GM12891 (cell line): ENCODE data around the gene ADAMTSL3.

Experiments
- DNase-seq: peaks from one replicate; pipeline ENCODE4 v3.0.0; 2011; ENCODE audit warnings: low spot score; ENCODE audit not compliant: insufficient read length
- FAIRE-seq: peaks from 2 replicates; lab custom pipeline; 2011; peaks lifted over from hg19 to GRCh38; lab: Jason Lieb, UNC
- PAX5 ChIP-seq: IDR thresholded peaks from 2 replicates; pipeline ENCODE4 v1.6.1; 2011; ENCODE audit warnings: low read length, moderate library complexity, mild to moderate bottlenecking; ENCODE audit not compliant: insufficient read depth, severe bottlenecking
- POLR2A ChIP-seq: IDR thresholded peaks from 2 replicates; pipeline ENCODE4 v1.6.1; 2011; ENCODE audit warnings: low read depth, low read length, control low read depth
- POLR2AphosphoS5 ChIP-seq: IDR thresholded peaks from 2 replicates; pipeline ENCODE4 v1.6.1; 2011; ENCODE audit warnings: low read depth, low read length, control low read depth
- POU2F2 ChIP-seq: IDR thresholded peaks from 2 replicates; pipeline ENCODE4 v1.6.1; 2011; ENCODE audit warnings: low read depth, mild to moderate bottlenecking, control low read depth, low read length, moderate library complexity
- SPI1 ChIP-seq: IDR thresholded peaks from 2 replicates; pipeline ENCODE4 v1.6.1; 2011; ENCODE audit warnings: low read depth, low read length, control low read depth
- TAF1 ChIP-seq: IDR thresholded peaks from 2 replicates; pipeline ENCODE4 v1.6.1; 2011; ENCODE audit warnings: low read depth, low read length, control low read depth

Gene ADAMTSL3

DNA sequence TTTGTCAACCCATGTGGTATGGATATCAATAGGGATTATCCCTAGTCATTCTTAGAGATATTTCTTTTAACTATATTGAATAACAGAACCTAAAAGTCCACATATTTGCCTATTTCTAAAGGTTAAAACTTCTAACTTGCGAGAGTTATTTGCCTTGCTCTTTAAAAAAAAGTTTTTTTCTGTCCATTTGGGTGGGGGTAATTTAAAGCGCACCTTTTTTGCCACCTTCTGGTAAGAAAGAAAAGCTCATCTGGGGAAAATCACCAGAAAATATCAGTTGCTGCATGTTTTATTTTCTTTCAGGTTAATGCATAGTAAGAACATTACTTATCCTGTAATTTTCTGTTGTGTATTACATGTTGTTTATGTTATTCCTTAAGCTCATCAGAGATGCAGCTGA lies 339.7 kb downstream of the ADAMTSL3 start:
- FAIRE-seq = no peak
- no peak for TF ChIP-seq PAX5
- no peak for TF ChIP-seq TAF1
- TF ChIP-seq POU2F2 = no peak
- TF ChIP-seq POLR2AphosphoS5 = no peak
- no peak for TF ChIP-seq SPI1
- TF ChIP-seq POLR2A = no peak
- no peak for DNase-seq

- TF ChIP-seq TAF1 (no peak), POU2F2 (no peak), PAX5 (no peak), POLR2AphosphoS5 (no peak), SPI1 (no peak), POLR2A (no peak)
These were observed 344.6 kb downstream of the ADAMTSL3 start for GRCh38 chr15:83998486-83998885.

GRCh38 chr15:83999396-84000135 lies 345.6 kb downstream of the ADAMTSL3 start:
- no peak for TF ChIP-seq PAX5
- no peak for TF ChIP-seq SPI1
- TF ChIP-seq POU2F2 = no peak
- TF ChIP-seq POLR2A = no peak
- TF ChIP-seq TAF1 = no peak
- TF ChIP-seq POLR2AphosphoS5 = no peak
- DNase-seq = no peak
- no peak for FAIRE-seq

More at GRCh38 chr15:83998486-83998885, 344.6 kb downstream of the ADAMTSL3 start:
- no peak for DNase-seq
- FAIRE-seq = no peak

DNA sequence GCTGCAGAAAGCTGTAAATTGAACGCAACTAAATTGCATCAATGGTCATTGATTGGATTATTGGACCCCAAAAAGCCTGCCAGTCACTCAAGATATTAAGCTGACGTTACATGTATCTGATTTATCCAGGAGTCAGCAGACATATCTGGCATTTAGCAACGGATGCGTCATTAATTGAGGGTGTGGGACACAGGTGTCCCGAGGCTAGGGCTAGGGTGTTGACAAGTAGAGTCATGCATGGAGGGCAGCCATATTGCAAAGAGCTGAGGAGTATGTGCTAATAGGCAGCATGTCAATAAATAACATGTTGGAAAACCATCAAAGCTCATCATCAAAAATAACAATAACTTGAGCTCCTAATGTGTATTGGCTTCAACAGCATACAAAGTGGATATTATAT lies 347.1 kb downstream of the ADAMTSL3 start:
- FAIRE-seq = no peak
- DNase-seq = no peak
- TF ChIP-seq POU2F2 = no peak
- no peak for TF ChIP-seq SPI1
- TF ChIP-seq TAF1 = no peak
- no peak for TF ChIP-seq PAX5
- TF ChIP-seq POLR2AphosphoS5 = no peak
- no peak for TF ChIP-seq POLR2A

- DNase-seq (no peak), FAIRE-seq (no peak)
- TF ChIP-seq SPI1 (no peak), TAF1 (no peak), POU2F2 (no peak), PAX5 (no peak), POLR2A (no peak), POLR2AphosphoS5 (no peak)
These were observed 347.7 kb downstream of the ADAMTSL3 start for GRCh38 chr15:84001655-84002054.

DNA sequence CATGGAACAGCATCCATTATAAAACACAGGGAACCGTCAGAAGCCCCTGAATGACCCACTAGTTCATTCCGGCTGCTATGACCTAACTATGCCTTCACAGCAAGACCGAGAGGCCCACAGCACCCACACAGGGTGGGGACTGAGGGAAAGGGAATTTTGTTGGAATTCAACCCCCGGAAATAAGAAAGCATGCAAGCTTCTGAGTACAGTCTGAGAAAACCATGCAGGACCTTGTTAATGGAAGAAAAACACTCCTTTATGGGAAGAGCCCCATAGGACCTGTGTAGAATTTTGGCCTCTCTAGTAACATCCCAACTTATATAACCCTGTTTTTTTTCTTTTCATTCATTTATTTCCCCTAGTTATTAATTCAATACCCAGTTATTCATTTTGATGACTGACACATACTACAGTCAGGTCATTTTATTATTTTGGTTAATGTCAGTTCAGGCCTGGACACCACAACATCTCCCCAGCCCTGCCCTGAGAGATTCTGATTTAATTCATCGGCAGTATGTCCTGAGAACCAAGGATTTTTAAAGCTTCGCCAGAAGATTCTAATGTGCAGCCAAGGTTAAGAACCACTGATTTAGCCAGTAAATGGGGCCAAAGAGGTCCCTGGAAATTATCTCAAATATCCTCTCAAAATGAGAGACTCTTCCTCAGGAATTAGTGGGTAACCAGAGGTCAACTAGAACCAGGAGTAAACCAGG lies 350.0 kb downstream of the ADAMTSL3 start:
- DNase-seq (no peak), FAIRE-seq (no peak)
- TF ChIP-seq SPI1 (no peak), POU2F2 (no peak), PAX5 (no peak), TAF1 (no peak), POLR2A (no peak), POLR2AphosphoS5 (no peak)

GRCh38 chr15:84006421-84006820 lies 352.5 kb downstream of the ADAMTSL3 start:
- no peak for FAIRE-seq
- TF ChIP-seq PAX5 = no peak
- no peak for TF ChIP-seq SPI1
- no peak for TF ChIP-seq TAF1
- no peak for TF ChIP-seq POLR2A
- no peak for TF ChIP-seq POLR2AphosphoS5
- no peak for TF ChIP-seq POU2F2
- DNase-seq = no peak

- TF ChIP-seq TAF1 (no peak), POLR2AphosphoS5 (no peak), POU2F2 (no peak), SPI1 (no peak), POLR2A (no peak), PAX5 (no peak)
- no peak for FAIRE-seq
These were observed 355.7 kb downstream of the ADAMTSL3 start for GRCh38 chr15:84009616-84010015.

GRCh38 chr15:84010246-84010645 lies 356.3 kb downstream of the ADAMTSL3 start:
- no peak for FAIRE-seq
- DNase-seq = no peak
- TF ChIP-seq TAF1 = no peak
- TF ChIP-seq POLR2AphosphoS5 = no peak
- no peak for TF ChIP-seq PAX5
- TF ChIP-seq SPI1 = no peak
- TF ChIP-seq POU2F2 = no peak
- no peak for TF ChIP-seq POLR2A

More at GRCh38 chr15:84009616-84010015, 355.7 kb downstream of the ADAMTSL3 start:
- no peak for DNase-seq

- no peak for DNase-seq
- TF ChIP-seq POLR2AphosphoS5 (no peak), POU2F2 (no peak)
- FAIRE-seq = no peak
These were observed 362.4 kb downstream of the ADAMTSL3 start for GRCh38 chr15:84016371-84016770.
